Central memory CD8-positive, alpha-beta T cell (primary cell): ENCODE results near the gene CENPX.

Experiments
- ATAC-seq: fragments of 150-1000 bp; cut with Tn5 transposase; replicated peaks from 2 replicates; pipeline ENCODE4 v1.10.0; 2022; ENCODE audit warnings: mild to moderate bottlenecking, moderate FRiP score, moderate number of reproducible peaks; ENCODE audit not compliant: poor library complexity, severe bottlenecking; ENCODE audit errors: extremely low read depth
- DNase-seq, 2 donors: peaks; one replicate each; pipeline ENCODE4 v3.0.0; 2021; ENCODE audit warnings: low spot score in 2 of 2
- H3K27ac Mint-ChIP-seq: one replicate; pipeline ENCODE4 v1.8.0; 2022; ENCODE audit warnings: low read depth, mild to moderate bottlenecking, moderate library complexity, mixed read lengths
- H3K27me3 Mint-ChIP-seq: one replicate; pipeline ENCODE4 v1.8.0; 2022; ENCODE audit warnings: mixed read lengths
- H3K36me3 Mint-ChIP-seq: one replicate; pipeline ENCODE4 v1.8.0; 2022; ENCODE audit warnings: mild to moderate bottlenecking, moderate library complexity, mixed read lengths; ENCODE audit not compliant: insufficient read depth
- H3K4me1 Mint-ChIP-seq: one replicate; pipeline ENCODE4 v1.8.0; 2022; ENCODE audit warnings: mixed read lengths
- H3K4me3 Mint-ChIP-seq: one replicate; pipeline ENCODE4 v1.8.0; 2022; ENCODE audit warnings: mild to moderate bottlenecking, moderate library complexity, mixed read lengths
- H3K9me3 Mint-ChIP-seq: one replicate; pipeline ENCODE4 v1.8.0; 2022; ENCODE audit warnings: mixed read lengths

Gene CENPX

DNA sequence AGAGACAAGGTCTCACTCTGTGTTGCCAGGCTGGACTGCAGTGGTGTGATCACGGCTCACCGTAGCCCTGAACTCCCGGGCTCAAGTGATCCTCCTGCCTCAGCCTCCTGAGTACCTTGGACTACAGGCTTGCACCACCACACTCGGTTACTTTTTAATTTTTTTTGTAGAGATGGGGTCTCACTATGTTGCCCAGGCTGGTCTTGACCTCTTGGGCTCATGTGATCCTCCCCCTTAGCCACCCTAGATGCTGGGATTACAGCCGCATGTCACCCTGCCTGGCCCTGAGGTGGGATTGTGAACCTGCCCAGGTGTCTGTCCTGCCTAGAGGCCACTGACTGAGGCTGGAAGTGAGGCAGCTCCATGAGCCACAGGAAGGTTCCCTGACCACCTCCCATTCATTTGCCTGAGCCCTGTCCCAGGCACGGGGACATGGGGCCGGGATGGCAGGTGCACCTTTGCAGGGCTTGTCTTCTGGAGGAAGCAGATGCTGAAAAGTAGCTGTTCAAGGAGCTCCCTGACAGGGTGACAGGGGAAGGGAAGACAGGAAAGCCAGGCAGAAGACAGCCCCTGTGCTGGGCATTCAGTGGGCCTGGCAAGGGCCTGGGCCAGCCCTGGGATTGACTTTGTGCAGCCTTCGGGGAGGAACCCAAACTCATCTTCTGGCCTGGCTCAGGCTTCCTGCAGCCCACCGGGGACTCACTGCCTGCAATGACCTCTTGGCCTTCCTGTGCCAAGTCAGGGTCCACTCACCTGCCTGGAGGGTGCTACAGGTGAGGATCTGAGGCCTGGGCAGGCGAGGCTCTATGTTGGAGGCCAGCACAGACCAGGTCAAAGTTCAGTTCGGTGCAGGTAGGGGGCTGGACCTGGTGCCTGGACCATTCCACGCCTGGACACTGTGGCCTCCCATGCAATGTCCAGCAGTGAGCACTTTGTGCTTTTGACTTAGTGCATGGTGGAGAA, 53.5 kb downstream of the CENPX start:
- ATAC-seq, result no peak
- H3K9me3 Mint-ChIP-seq, result no peaks in the 10 kb centered on the region
- no peak overlapping the region for H3K4me3 Mint-ChIP-seq
- DNase-seq, result no peak
- peaks cover 4% of the 10 kb centered on the region for H3K36me3 Mint-ChIP-seq
- H3K27me3 Mint-ChIP-seq, result peaks cover 8% of the 10 kb centered on the region
- H3K4me1 Mint-ChIP-seq, result peaks cover 4% of the 10 kb centered on the region
- H3K27ac Mint-ChIP-seq, result no peak overlapping the region
